ENCODE measurements around the gene AGPS. TPM values are rescaled to one million over a fixed set of nuclear protein-coding genes. Genes with fewer than 3 reads are reported as not detected.
A peak's percentile ranks its signal among the peaks of the same experiment; 100 is the strongest.

Gene AGPS
- polyA plus RNA-seq, 3 donors, result 47.4 to 52.8 (median 51.4) TPM

DNA sequence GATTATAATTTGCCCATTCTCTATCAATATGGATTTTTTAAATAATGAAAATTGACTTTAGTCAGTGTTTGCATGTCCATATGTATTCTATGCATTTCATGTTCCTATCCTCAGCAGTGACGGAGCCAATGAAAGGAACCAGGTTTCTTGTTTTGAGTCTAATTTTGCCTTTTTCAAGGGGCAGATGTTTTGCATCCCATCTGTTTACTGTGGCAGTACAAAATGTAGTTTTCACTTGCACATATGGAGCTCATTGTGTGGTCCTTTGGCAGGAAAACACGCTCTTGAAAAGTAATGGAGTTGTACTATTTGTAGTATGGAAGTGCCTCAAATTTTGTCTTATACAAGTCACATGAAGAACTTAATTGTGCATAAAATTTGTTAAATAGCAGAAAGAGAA is 127.8 kb downstream of the AGPS start:
- peak; percentile 48 to 53 (median 48) for DNase-seq (ENCODE audit: low read depth in 3 of 3, low spot score in 2 of 3)

GRCh38 chr2:177523781-177524180 is 131.2 kb downstream of the AGPS start:
- DNase-seq (ENCODE audit: low read depth in 3 of 3, low spot score in 2 of 3), result no peak

GRCh38 chr2:177525351-177525924 is 132.9 kb downstream of the AGPS start:
- no peak for DNase-seq (ENCODE audit: low read depth in 3 of 3, low spot score in 2 of 3)

DNA sequence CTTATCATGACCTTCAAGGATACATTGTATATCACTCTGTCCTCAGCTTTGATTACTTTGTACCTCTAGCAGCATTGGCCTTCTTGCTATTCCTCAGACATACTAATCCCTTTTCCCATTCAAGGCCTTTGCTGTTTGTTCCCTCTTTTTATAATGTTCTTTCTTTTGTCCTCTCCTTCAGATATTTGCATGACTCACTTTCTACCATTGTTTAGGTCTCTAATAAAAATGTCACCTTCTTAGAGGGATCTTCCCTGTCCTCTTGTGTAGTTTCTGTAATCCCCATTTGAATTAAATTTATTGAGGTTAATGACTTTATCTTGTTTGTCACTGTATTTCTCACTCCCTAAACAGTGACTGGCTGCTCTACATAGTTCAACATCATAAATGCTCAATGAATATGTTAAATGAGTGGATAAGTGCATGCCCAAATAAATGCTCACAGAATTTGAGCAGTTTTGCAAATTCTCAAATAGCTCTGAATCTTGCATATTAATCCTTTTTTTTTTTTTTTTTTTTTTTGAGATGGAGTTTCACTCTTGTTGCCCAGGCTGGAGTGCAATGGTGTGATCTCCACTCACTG is 135.9 kb downstream of the AGPS start:
- no peak for DNase-seq (ENCODE audit: low read depth in 3 of 3, low spot score in 2 of 3)

DNA sequence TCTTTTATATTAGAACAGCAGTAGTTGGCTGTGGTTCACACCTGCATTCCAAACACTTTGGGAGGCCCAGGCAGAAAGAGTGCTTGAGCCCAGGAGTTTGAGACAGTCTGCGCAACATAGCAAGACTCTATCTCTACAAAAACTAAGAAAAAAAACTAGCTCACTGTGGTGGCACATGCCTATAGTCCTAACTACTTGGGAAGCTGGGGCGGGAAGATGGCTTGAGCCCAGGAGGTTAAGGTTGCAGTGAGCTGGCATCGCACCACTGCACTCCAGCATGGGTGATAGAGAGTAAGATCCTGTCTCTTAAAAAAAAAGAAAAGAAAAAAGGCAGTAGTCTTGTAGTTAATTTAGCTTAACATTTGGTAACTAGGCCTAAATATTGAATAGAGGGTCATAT is 136.6 kb downstream of the AGPS start:
- no peak for DNase-seq (ENCODE audit: low read depth in 3 of 3, low spot score in 2 of 3)

- DNase-seq (ENCODE audit: low read depth in 3 of 3, low spot score in 2 of 3), result no peak
Observed at GRCh38 chr2:177530561-177530960, 138.0 kb downstream of the AGPS start.

GRCh38 chr2:177531706-177532105 is 139.1 kb downstream of the AGPS start:
- DNase-seq (ENCODE audit: low read depth in 3 of 3, low spot score in 2 of 3), result no peak

- DNase-seq (ENCODE audit: low read depth in 3 of 3, low spot score in 2 of 3), result no peak
Observed at GRCh38 chr2:177532567-177532966, 140.0 kb downstream of the AGPS start.

- DNase-seq (ENCODE audit: low read depth in 3 of 3, low spot score in 2 of 3), result no peak
Observed at GRCh38 chr2:177533253-177533652, 140.7 kb downstream of the AGPS start.

GRCh38 chr2:177535000-177535399 is 142.4 kb downstream of the AGPS start:
- DNase-seq (ENCODE audit: low read depth in 3 of 3, low spot score in 2 of 3), result no peak

DNA sequence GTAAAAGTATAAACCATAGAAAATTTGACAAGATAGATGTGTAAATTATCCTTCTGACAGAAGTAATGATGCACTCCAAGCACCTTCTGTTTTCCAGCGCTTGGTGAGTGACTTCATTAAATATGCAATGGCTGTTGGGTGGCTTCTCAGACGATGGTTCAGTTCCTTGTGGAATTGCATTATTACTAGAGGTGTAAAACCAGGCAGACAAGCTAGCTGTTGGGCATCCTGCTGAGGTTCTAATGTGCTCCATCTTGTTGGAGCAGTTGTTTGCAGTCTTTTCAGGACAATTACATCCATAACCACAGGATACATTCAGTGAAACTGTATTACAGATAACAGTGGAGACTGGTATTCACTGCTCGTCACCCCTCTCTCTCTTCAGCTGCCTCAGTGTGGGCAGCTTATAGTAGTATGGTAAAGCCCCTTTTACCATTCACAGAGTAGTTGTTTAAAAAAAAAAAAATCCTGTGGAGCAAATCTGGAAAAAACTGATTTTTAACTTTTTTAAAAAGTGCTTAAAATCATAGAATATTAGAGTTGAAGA is 143.5 kb downstream of the AGPS start:
- DNase-seq (ENCODE audit: low read depth in 3 of 3, low spot score in 2 of 3), result no peak

- DNase-seq (ENCODE audit: low read depth in 3 of 3, low spot score in 2 of 3), result no peak
Observed at GRCh38 chr2:177537213-177537612, 144.6 kb downstream of the AGPS start.

- DNase-seq (ENCODE audit: low read depth in 3 of 3, low spot score in 2 of 3), result no peak
Observed at GRCh38 chr2:177537636-177538035, 145.1 kb downstream of the AGPS start.

- DNase-seq (ENCODE audit: low read depth in 3 of 3, low spot score in 2 of 3), result no peak
Observed at GRCh38 chr2:177538323-177538722, 145.8 kb downstream of the AGPS start.

DNA sequence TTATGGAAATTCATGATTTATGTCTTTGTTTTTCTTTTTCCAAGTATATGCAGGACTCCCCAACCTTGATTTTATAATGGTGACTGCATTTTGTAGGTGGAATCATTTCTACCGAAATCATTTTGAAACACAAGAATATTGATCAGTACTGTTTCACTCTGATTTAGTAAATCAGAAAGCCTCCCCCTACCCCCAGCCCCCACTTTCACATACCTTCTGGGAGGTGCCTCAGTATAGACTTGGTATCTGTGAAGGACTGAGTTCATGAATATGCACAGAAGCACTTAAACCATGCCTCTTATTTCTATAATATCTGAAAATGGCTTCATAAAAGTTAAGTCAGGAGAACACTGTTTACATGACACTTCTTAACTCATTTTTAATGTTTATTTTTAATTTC is 147.7 kb downstream of the AGPS start:
- no peak for DNase-seq (ENCODE audit: low read depth in 3 of 3, low spot score in 2 of 3)

DNA sequence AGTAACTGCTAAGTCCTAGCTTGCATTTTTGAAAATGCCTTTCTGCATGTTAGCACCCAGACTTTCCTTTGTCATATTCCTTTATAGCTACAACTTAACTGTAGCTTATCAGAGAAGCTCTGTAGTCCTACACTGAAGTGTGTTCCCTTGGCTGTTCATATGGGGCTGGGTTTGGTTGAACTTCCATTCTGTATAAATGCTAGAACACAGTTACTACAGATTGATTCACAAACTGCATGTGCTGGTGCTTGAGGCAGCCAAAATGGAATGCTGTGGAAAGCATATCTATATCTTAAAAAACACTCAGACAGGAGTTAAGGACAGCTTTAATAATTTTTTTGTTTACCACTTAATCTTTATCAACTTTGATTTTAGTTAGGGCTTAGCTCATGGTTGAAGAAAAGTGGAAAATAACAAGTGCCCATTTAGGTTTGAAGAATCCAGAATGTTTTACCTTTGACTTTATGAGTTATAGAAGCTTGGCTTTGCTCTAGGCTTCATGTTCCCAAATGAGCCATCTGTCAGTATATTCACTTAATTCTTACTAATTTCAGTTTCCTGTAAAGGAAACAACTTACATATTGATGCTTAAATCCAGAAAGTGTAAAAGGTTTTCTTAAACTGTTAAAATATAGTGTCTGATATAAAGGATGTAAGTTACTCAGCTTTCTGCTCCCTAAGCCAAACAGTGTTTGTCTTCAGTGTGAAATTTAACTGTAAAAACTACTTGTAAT is 148.9 kb downstream of the AGPS start:
- no peak for DNase-seq (ENCODE audit: low read depth in 3 of 3, low spot score in 2 of 3)

DNA sequence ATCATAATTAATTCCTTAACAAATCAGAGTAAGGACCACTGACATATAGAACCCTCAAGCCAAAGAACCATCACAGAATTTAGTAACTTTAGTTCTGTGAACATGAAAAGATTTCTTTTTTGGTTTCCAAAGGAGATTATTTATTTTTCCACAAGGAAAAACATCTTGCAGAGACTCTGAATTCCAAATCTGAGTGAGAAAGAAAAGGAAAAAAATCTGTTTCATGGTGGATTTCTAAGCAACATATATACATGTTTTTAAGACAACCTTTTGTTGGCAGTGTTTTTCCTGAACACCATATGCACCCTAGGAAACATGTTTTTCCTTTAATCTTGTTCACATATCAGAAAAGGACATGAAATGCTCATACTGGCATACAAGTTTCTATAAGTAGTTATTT is 149.8 kb downstream of the AGPS start:
- DNase-seq (ENCODE audit: low read depth in 3 of 3, low spot score in 2 of 3), result no peak

DNA sequence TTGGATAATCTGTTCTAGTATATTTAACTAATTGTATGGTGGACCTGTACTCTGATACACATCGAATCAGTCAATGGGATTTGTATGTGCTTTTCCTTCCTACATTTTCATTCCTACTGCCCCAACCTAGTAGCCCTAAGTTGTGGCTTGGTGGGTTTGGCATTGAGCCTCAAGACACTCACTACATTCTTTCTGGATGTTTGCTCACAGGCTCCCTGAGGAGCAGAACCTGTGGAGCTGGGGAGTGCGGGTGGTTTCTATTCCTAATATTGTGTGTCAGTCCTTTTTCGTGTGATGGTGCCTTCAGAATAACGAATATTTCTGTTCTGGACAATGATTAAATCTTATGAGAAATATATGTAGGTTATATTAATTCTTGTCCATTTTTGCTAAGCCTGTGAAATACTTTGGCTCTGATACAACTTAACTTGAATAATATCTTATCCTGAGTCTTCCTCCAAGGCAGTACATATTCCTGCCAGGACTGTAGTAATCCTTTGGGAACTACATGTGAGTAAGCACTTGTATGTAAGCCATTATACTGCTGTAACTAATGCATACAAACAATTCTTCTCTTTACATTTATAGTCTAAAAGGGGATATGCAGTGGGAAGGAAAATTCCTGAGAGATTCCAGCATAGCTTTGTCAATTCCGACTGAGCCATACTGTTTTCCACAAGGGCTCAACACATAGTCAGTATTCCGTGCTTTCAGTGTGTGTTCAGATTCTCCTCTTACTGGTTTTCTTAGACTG is 150.6 kb downstream of the AGPS start:
- DNase-seq (ENCODE audit: low read depth in 3 of 3, low spot score in 2 of 3), result no peak

GRCh38 chr2:177545143-177545542 is 152.6 kb downstream of the AGPS start:
- DNase-seq (ENCODE audit: low read depth in 3 of 3, low spot score in 2 of 3), result no peak

DNA sequence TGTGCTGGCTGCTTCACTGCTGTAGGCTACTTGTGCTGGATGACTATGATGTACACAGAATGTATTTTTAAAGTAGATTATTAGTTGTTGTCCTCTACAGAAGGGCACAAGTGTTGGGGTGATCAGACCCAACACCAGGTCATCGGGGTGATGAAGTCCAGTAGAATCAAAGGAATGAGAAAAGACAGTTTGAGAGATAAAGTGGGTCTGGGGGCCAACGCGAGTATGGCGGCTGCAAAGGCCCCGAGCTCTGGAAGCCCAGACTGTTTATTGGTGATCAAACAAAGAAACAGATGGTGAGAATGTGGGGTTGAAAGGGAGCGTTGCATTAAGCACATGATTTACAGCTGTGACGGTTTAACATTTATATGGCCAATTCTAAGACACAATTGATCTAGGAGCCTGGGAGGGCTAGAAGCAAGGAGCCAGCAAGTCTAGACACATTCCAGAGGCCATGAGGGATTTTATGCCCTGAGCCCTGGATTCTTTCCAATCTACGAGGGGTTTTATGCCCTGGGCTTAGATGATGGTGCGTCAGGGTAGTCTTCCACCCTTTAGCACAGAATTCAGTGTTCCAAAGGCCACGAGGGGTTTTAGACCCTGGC is 153.5 kb downstream of the AGPS start:
- DNase-seq (ENCODE audit: low read depth in 3 of 3, low spot score in 2 of 3), result no peak

DNA sequence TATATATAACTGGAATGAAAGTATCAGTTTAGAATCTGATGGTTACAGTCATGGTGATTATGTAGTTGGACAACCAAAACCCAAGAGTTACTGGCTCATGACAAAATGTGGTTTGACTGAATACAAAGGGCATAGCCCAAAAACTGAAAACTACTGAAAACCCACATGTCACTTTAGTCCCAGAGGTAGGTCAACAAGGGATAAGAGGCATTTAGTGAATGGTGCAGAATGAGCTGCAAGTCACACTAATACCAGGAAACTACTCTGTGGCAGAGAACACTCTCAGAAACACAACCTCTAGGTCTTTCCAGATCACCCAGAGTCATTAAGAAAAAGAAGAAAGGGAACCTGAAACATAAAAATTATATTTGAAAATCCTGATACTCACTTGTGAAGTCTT is 154.5 kb downstream of the AGPS start:
- no peak for DNase-seq (ENCODE audit: low read depth in 3 of 3, low spot score in 2 of 3)
